GM21737 (cell line): Measurements from ENCODE around the gene SLC12A5.

Experiments used
- ATAC-seq: cut with Tn5 transposase; IDR thresholded peaks from one replicate; pipeline ENCODE4 v1.9.1; 2021; ENCODE audit warnings: mild to moderate bottlenecking, moderate library complexity; ENCODE audit not compliant: unreplicated experiment

The SLC12A5 gene

GRCh38 chr20:46025376-46025783 is 3.6 kb upstream of the SLC12A5 start:
- ATAC-seq, result no peak

- no peak for ATAC-seq
Observed at GRCh38 chr20:46027245-46027853, 1.7 kb upstream of the SLC12A5 start.

GRCh38 chr20:46028110-46028509 is 905 bp upstream of the SLC12A5 start:
- ATAC-seq, result no peak

- ATAC-seq, result no peak
Observed at GRCh38 chr20:46030284-46031013, 1.4 kb downstream of the SLC12A5 start.

GRCh38 chr20:46031014-46031569 is 2.1 kb downstream of the SLC12A5 start:
- no peak for ATAC-seq

- no peak for ATAC-seq
Observed at GRCh38 chr20:46031701-46032254, 2.8 kb downstream of the SLC12A5 start.

- ATAC-seq, result no peak
Observed at GRCh38 chr20:46034039-46034438, 5.0 kb downstream of the SLC12A5 start.

- no peak for ATAC-seq
Observed at GRCh38 chr20:46035253-46035652, 6.2 kb downstream of the SLC12A5 start.

- ATAC-seq, result no peak
Observed at GRCh38 chr20:46035713-46036112, 6.7 kb downstream of the SLC12A5 start.

GRCh38 chr20:46036370-46036769 is 7.4 kb downstream of the SLC12A5 start:
- no peak for ATAC-seq

GRCh38 chr20:46037036-46037435 is 8.0 kb downstream of the SLC12A5 start:
- ATAC-seq, result no peak

GRCh38 chr20:46040902-46041535 is 12.0 kb downstream of the SLC12A5 start:
- ATAC-seq, result no peak

- no peak for ATAC-seq
Observed at GRCh38 chr20:46043556-46043955, 14.5 kb downstream of the SLC12A5 start.

- ATAC-seq, result no peak
Observed at GRCh38 chr20:46044896-46045295, 15.9 kb downstream of the SLC12A5 start.

GRCh38 chr20:46046588-46047310 is 17.7 kb downstream of the SLC12A5 start:
- ATAC-seq, result no peak

- no peak for ATAC-seq
Observed at GRCh38 chr20:46047821-46048220, 18.8 kb downstream of the SLC12A5 start.

GRCh38 chr20:46049190-46049589 is 20.2 kb downstream of the SLC12A5 start:
- ATAC-seq, result no peak

GRCh38 chr20:46049815-46050214 is 20.8 kb downstream of the SLC12A5 start:
- ATAC-seq, result no peak

GRCh38 chr20:46050444-46050843 is 21.4 kb downstream of the SLC12A5 start:
- ATAC-seq, result no peak

- no peak for ATAC-seq
Observed at GRCh38 chr20:46050885-46051284, 21.9 kb downstream of the SLC12A5 start.
